Keratinocyte (primary cell): ENCODE data around the gene GDPD4. TPM values are rescaled to one million over a fixed set of nuclear protein-coding genes. Genes with fewer than 3 reads are reported as not detected.

Source experiments
- DNase-seq: peaks from one replicate; pipeline ENCODE4 v3.0.0-alpha.2; 2011; ENCODE audit warnings: low read depth, missing footprints, low spot score
- FAIRE-seq: peaks from 2 replicates; lab custom pipeline; 2011; peaks lifted over from hg19 to GRCh38; lab: Jason Lieb, UNC
- H2AFZ ChIP-seq: 2 replicates; pipeline ENCODE4 v1.6.0; 2012; ENCODE audit warnings: low read length, control low read depth, inconsistent platforms; ENCODE audit not compliant: control insufficient read depth
- H3K27ac ChIP-seq: 2 replicates; pipeline ENCODE4 v1.5.1; 2011; ENCODE audit warnings: low read length; ENCODE audit not compliant: control insufficient read depth, insufficient read depth
- H3K27me3 ChIP-seq: 3 replicates; pipeline ENCODE4 v1.6.0; 2011; ENCODE audit warnings: low read length; ENCODE audit not compliant: control insufficient read depth, insufficient read depth; ENCODE audit errors: extremely low read depth
- H3K36me3 ChIP-seq, 2 experiments: 2 replicates in 1 of 2; 3 replicates in 1 of 2; pipeline ENCODE4 v1.5.1; 2011; ENCODE audit warnings: low read length in 2 of 2, mild to moderate bottlenecking in 1 of 2; ENCODE audit not compliant: control insufficient read depth in 2 of 2, insufficient read depth in 2 of 2; ENCODE audit errors: extremely low read depth in 1 of 2
- H3K4me1 ChIP-seq: 3 replicates; pipeline ENCODE4 v1.5.1; 2011; ENCODE audit warnings: low read length; ENCODE audit not compliant: control insufficient read depth, insufficient read depth; ENCODE audit errors: extremely low read depth
- H3K4me2 ChIP-seq: 3 replicates; pipeline ENCODE4 v1.6.0; 2011; ENCODE audit warnings: low read depth, low read length; ENCODE audit not compliant: control insufficient read depth, insufficient read depth; ENCODE audit errors: extremely low read depth
- H3K4me3 ChIP-seq, 3 experiments: fragments of 200-600 bp in 1 of 3; sonication (generic) in 1 of 3; 2 replicates in 2 of 3; 3 replicates in 1 of 3; pipeline ENCODE4 v1.5.1; 2011 to 2016; ENCODE audit warnings: low read length in 3 of 3, mild to moderate bottlenecking in 3 of 3, control low read depth in 2 of 3, inconsistent platforms in 1 of 3, low read depth in 1 of 3, mixed read lengths in 1 of 3, mixed run types in 1 of 3, moderate library complexity in 1 of 3; ENCODE audit not compliant: control insufficient read depth in 2 of 3, insufficient read depth in 2 of 3; ENCODE audit errors: extremely low read depth in 1 of 3
- H3K79me2 ChIP-seq: 2 replicates; pipeline ENCODE4 v1.6.0; 2012; ENCODE audit warnings: low read length; ENCODE audit not compliant: control insufficient read depth, insufficient read depth
- H3K9ac ChIP-seq: 3 replicates; pipeline ENCODE4 v1.6.0; 2011; ENCODE audit warnings: low read length; ENCODE audit not compliant: control insufficient read depth, insufficient read depth; ENCODE audit errors: extremely low read depth
- H3K9me1 ChIP-seq: 3 replicates; pipeline ENCODE4 v1.6.0; 2011; ENCODE audit warnings: low read length; ENCODE audit not compliant: control insufficient read depth, insufficient read depth; ENCODE audit errors: extremely low read depth
- H3K9me3 ChIP-seq: 2 replicates; pipeline ENCODE4 v1.5.1; 2012; ENCODE audit warnings: low read depth, low read length; ENCODE audit not compliant: control insufficient read depth
- H4K20me1 ChIP-seq: 3 replicates; pipeline ENCODE4 v1.6.0; 2011; ENCODE audit warnings: low read length; ENCODE audit not compliant: control insufficient read depth, insufficient read depth; ENCODE audit errors: extremely low read depth
- EZH2 ChIP-seq: IDR thresholded peaks from one replicate; pipeline ENCODE4 v1.6.1; 2012; ENCODE audit warnings: inconsistent platforms, mild to moderate bottlenecking, low read length, moderate library complexity
- dilution Hi-C: fragments of 300-500 bp; cut with MboI; formaldehyde crosslinking; loops from one replicate; pipeline ENCODE4 v1.7.0; 2020; ENCODE audit warnings: low sequenced_read_pairs; ENCODE audit not compliant: extremely low pct_ligation_motif_present
- polyA plus RNA-seq, 5 experiments: library from polyadenylated mRNA; depleted of rRNA in 3 of 5; stranded (reverse) in 3 of 5; stranded (forward) in 1 of 5; unstranded in 1 of 5; fragments of >200 nt; gene quantifications; 1 replicate in 1 of 5; 2 replicates in 3 of 5; 3 replicates in 1 of 5; pipeline versions ENCODE4 v1.2.1 to v1.2.3, GENCODE V29; 2011 to 2012; ENCODE audit warnings: missing spikeins in 2 of 5, low read depth in 1 of 5, low replicate concordance in 1 of 5
- TF ChIP-seq, protein P1 (sequence below), 3 experiments: IDR thresholded peaks in 1 of 3; conservative IDR thresholded peaks in 1 of 3; optimal IDR thresholded peaks in 1 of 3; 2 replicates in 2 of 3; 3 replicates in 1 of 3; pipeline versions ENCODE3 to v1.5.1; 2011; ENCODE audit warnings: low read length in 3 of 3, mild to moderate bottlenecking in 3 of 3, moderate library complexity in 2 of 3, control low read depth in 1 of 3, inconsistent platforms in 1 of 3; ENCODE audit not compliant: insufficient read depth in 2 of 3; ENCODE audit errors: extremely low read depth in 1 of 3

GDPD4 gene
- polyA plus RNA-seq, 1 donor (not counting 4 experiments of a cell fraction or from before 2014, with no cell fraction given), result not detected

DNA sequence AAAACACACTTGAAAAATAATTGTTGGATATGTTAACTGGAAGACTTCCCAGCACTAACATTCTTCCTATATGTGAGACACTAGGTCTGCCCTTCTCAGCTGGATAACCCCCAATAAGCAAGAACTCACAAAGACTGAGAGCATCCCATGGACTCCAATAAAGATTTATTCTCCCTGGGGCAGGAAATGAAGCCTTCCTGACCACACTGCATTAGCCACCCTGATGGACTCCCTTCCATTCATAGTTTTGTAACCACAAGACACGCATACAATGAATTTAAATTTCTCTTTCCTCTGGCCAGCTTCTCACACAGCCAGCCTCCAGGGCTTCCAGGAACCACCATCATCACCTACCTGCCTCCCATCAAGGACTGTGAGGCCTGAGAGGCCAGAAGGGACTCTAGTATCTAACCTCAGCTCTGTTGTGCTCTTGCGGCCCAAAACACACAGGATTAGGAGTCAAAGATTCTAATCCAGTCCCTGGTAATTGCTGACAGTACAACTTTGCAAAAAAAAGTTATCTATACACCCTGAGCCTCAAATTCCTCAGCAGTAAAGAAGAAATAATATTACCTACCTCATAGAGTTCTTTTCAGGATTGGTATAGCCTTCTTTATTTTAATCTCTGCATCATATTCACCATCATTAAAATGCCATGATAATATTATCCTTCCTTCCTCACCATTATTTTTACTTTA, 45.6 kb upstream of the GDPD4 start:
- H2AFZ ChIP-seq, result no peak overlapping the region
- H3K79me2 ChIP-seq, result no peaks in the 10 kb centered on the region
- H4K20me1 ChIP-seq, result no peaks in the 10 kb centered on the region
- no peak for FAIRE-seq
- no peak for TF ChIP-seq EZH2
- TF ChIP-seq, protein P1, sequence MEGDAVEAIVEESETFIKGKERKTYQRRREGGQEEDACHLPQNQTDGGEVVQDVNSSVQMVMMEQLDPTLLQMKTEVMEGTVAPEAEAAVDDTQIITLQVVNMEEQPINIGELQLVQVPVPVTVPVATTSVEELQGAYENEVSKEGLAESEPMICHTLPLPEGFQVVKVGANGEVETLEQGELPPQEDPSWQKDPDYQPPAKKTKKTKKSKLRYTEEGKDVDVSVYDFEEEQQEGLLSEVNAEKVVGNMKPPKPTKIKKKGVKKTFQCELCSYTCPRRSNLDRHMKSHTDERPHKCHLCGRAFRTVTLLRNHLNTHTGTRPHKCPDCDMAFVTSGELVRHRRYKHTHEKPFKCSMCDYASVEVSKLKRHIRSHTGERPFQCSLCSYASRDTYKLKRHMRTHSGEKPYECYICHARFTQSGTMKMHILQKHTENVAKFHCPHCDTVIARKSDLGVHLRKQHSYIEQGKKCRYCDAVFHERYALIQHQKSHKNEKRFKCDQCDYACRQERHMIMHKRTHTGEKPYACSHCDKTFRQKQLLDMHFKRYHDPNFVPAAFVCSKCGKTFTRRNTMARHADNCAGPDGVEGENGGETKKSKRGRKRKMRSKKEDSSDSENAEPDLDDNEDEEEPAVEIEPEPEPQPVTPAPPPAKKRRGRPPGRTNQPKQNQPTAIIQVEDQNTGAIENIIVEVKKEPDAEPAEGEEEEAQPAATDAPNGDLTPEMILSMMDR (optimal IDR thresholded peaks at IDR 0.05 in 1 of 3, IDR thresholded peaks at IDR 0.05 in 1 of 3, conservative IDR thresholded peaks at IDR 0.05 in 1 of 3; ENCODE audit: extremely low read depth in 1 of 3, insufficient read depth in 2 of 3, low read length in 3 of 3), result no peak
- H3K4me3 ChIP-seq, result no peak overlapping the region
- H3K4me1 ChIP-seq, result peaks cover 24% of the 10 kb centered on the region
- no peaks in the 10 kb centered on the region for H3K27me3 ChIP-seq
- peaks cover 0 to 12% of the 10 kb centered on the region in 2 experiments for H3K36me3 ChIP-seq
- H3K9ac ChIP-seq, result no peak overlapping the region
- DNase-seq, result no peak
- H3K27ac ChIP-seq, result no peak overlapping the region
- no peaks in the 10 kb centered on the region for H3K9me3 ChIP-seq
- dilution Hi-C loops, result no loop called here
- no peaks in the 10 kb centered on the region for H3K9me1 ChIP-seq
- peak overlapping the region; percentile 23 for H3K4me2 ChIP-seq

DNA sequence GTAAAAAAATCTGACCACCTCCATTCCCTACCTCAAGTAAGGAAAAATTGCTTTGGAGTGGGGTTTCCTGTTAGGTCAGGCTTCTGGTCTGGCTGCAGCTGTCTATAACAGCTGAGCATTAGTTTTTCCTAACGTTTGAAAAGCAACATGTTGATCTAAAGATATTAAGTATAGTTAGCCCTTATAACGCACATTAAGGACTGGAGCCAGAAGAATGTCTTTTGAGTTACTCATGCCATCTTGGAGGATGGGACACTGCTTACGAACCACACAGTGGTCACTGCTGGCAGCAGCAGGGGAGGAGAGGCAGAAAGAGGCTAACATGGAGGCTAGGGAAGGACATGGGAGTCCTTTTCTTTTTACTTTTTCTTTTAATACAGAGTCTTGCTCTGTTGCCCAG, 44.1 kb upstream of the GDPD4 start:
- Histone ChIP-seq H3K27ac (no peak overlapping the region), H3K9me1 (no peaks in the 10 kb centered on the region), H3K27me3 (no peaks in the 10 kb centered on the region), H3K4me2 (no peak overlapping the region), H3K36me3 (peaks cover 1 to 13% of the 10 kb centered on the region in 2 experiments), H3K4me3 (no peak overlapping the region), H4K20me1 (no peaks in the 10 kb centered on the region), H3K9ac (no peak overlapping the region), H3K79me2 (no peaks in the 10 kb centered on the region), H3K9me3 (no peaks in the 10 kb centered on the region), H3K4me1 (peaks cover 10% of the 10 kb centered on the region), H2AFZ (no peak overlapping the region)
- dilution Hi-C loops, result no loop called here
- TF ChIP-seq, protein P1 (optimal IDR thresholded peaks at IDR 0.05 in 1 of 3, IDR thresholded peaks at IDR 0.05 in 1 of 3, conservative IDR thresholded peaks at IDR 0.05 in 1 of 3; ENCODE audit: extremely low read depth in 1 of 3, insufficient read depth in 2 of 3, low read length in 3 of 3), result no peak
- no peak for TF ChIP-seq EZH2
- no peak for FAIRE-seq
- DNase-seq, result no peak
